NCI-H526 (cell line): ENCODE results near the gene LRRC27.

Experiments used
- DNase-seq, 2 experiments: peaks; one replicate each; lab custom pipeline; 2025; lab: John Stamatoyannopoulos, UW

LRRC27 gene

DNA sequence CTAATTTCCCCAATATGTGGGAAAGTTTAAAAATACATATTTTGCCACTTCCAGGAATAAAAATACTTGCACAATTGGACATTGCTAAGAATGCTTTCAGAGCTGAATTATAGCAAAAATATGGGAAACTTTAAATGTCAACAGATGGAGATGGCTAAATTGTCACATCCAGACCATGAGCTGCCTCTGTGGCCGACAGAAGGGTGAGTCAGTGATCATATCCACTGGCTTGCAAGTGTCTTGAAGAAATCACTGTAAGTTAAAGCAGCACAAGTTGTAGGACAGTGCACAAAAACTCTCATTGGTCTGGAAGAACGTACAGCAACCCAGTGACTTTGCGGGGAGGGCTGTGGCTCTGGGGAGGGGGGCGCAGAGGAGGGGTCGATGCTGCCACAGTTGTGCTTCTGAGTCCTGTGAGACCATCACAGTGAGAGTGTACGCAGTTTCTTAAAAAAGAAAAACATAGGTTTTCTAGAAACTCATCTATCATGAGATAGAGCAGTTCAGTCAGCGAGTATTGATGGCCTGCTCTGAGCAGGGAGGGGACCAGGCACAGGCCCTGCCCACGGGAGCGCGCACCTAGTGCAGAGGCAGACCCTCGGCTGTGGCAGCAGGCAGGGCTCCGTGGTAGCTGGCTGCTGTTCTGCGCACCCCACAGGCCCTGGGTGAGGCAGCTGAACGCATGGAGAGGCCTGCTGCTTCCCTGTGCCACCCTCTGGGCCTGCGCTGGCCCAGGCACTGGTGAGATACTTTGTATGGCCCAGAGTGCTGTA is 25.5 kb downstream of the LRRC27 start:
- no peak for DNase-seq

- DNase-seq = no peak
These were observed 27.5 kb downstream of the LRRC27 start for GRCh38 chr10:132359305-132360040.

DNA sequence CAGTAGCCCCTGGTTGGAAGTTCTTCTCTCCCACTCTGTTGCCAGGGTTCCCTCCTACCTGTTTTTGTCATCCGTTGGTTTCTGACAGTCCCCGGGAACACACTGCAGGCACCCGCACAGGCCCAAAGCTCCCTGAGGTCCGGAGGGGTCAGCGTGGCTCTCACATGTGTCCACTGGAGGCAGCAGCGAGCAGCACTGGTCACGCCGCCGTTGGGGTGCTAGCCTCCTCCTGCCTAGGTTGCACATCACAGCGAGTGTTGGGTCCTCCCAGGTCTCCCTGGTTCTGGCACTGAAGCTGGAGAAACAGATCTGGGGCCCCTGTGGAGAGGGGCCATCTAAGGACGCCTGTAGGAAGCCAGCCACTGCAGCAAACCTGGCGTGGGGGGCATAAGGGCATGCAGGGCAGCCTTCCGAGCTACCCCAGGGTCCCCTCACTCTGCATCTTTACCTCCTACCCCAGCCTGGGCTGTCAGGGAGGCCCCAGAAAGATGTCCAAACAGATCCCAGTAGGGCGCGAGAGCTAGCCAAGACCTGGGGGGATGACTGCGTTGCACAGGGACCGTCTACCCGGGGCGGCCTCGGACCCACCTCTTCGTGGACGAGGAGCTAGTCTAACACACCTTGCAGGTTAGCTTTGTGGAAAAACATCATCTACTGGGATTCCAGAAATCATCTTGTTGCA is 28.9 kb downstream of the LRRC27 start:
- DNase-seq = peak in 1 of 2 experiments; percentile 12

GRCh38 chr10:132361581-132362101 is 29.6 kb downstream of the LRRC27 start:
- no peak for DNase-seq

GRCh38 chr10:132362151-132362611 is 30.2 kb downstream of the LRRC27 start:
- no peak for DNase-seq

- DNase-seq = no peak
These were observed 31.4 kb downstream of the LRRC27 start for GRCh38 chr10:132363376-132363775.

DNA sequence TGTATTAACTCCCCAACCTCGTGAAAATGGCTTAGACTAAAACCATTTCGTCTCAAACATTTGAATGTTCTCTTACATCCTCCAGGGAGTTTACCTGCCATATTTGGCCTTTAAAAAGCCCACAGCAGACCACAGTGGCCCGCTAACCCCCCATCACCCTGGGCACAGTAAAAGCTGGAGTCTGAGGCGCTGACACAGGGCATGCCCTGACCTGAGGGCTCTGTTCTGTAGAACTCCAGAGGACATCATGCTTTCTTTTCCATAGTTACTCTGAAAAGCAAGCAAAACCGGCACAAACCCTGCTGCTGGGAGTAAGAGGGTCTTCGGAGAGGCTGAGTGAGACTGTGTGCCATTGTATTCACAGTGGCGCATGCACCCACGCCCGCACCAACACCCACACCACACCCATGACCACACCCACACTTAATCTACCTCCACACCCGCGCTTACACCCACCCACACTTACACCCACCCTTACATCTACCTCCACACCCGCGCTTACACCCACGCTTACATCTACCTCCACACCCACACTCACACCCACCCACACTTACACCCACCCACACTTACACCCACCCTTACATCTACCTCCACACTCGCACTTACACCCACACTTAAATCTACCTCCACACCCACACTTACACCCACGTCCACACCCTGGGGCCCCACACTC is 32.1 kb downstream of the LRRC27 start:
- DNase-seq = no peak

DNA sequence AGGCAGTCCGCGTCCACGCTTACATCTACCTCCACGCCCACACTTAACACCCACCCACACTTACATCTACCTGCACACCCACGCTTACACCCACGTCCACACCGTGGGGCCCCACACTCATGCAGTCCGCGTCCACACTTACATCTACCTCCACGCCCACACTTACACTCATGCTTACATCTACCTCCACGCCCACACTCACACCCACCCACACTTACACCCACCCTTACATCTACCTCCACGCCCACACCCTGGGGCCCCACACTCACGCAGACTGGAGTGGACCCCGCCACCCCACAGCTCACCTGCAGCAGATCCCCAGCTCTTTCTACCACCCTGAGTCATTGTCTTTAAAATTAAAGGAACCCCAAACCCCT is 32.6 kb downstream of the LRRC27 start:
- no peak for DNase-seq

DNA sequence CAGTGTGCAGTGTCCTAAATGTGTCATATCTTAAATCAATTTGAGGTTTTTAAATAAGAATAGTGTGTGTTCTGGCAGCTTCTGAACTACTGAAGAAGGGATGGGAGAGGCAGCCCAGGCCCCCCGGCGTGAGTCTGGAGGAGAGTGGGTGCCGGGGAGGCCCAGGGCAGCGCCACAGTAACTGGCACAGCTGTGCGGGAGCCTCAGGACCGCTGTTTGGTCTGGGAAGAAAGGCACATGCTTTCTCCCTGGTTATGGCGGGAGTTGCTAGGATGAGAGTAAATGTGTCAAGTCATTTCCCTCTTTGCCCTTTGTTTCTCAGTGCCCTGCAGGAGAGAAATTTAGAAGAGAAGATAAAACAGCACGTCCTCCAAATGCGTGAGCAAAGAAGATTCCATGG is 33.1 kb downstream of the LRRC27 start:
- no peak for DNase-seq

GRCh38 chr10:132366006-132366405 is 34.0 kb downstream of the LRRC27 start:
- no peak for DNase-seq

- DNase-seq = no peak
These were observed 34.5 kb downstream of the LRRC27 start for GRCh38 chr10:132366499-132366898.

DNA sequence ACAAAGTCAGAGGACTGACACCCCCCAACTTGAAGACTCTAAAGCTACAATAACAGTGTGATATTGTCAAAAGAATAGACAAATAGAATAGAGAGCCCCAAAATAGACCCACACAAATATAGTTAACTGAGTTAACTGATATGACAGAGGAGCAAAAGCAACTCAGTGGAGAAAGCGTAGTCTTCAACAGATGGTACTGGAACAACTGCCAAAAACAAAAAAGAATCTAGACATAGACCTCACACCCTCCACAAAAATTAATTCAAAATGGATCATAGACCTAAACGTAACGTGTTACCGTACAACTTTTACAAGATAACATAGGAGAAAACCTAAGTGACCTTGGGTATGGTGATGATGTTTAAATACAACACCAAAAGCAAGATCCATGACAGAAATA is 36.4 kb downstream of the LRRC27 start:
- no peak for DNase-seq

DNA sequence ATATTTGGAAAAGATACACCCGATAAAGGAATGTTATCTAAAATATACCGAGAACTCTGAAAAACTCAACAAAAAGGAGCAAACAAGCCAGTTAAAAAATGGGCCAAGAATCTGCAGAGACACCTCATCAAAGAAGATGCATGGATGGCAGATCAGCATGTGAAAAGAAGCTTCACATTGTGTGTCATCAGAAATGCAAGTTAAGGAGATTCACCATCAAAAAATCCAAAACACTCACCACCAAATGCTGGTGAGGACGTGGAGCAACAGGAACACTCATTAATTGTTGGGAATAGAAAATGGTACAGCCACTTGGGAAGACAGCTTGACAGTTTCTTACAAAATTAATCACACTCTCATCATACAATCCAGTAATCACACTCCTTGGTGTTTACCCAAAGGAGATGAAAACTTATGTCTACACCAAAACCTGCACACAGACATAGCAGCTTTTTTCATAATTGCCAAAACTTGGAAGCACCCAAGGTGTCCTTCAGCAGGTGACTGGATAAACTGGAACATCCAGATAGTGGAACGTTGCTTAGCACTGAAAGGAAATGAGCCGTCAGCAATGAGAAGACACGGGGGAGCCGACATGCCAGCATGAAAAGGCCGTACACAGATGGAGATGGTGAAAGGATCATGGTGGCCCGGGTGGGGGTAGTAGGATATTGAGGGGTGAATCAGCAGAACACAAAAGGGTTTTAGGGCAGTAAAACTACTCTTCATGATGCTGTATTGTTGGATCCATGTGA is 37.1 kb downstream of the LRRC27 start:
- DNase-seq = no peak

DNA sequence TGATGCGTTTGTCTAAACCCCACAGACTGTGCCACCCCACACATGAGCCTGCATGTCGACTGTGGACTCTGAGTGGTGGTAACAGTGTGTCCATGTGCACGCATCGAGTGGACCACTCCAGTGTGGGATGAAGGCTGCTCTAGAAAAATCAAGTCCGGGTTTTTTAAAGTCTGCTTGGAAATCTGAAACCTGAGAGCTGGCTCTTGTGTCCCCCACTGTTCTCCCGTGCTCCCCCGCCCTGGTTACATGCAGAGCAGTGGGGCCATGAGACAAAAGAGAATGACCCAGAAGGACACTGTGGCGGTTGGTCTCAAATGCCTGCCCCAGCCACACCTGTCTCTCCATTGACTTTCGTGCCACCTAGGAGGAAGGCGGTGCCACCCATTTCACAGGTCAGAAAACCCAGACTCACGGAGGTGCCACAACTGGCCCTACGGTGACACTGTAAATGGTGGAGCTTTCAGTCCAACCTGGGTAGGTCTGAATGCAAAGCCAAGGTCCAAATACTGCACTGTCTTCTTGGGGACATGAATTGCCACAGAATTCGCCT is 37.7 kb downstream of the LRRC27 start:
- no peak for DNase-seq

DNA sequence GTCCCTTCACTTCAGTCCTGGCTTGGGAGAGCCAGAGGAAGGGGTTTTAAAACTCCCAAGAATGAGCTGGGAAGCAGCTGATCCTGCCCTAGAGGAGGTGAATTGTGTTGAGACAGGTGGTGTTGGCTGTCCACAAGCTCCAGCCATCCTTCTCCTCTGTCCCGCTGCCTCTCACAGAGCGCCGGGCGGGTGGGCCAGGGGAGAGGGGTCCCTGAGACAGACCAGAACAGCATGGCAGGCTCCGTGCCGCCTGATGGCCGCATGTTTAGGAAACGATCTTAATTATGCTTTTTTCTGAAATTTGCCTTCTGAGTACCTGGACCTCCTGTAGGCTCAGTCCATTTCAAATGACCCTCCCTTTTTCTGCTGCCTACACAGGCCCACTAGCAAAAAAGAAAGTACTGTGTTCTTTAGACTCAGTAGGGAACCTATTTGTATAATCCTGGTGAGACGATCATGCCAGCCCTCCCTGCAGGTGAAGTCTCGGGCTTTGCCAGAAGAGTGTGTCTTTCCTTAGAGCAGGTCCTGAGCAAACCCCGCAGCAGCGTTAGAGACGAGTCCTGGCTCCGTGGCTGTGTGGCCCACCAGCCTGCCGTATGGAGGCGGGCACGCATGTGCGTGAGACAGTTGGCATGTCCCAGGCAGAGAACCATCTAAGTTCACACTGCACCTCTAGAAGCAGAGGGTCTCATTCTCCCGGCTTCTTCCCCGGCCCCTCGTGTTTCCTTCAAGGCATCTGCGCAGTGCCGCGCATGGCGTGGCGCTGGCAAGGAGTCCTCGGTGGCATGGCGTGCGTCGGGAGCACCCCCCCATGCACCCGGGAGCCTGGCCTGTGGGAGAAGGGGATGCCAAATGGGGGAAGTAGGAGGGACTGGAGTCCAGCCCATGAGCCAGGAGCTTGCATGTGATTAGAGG is 38.7 kb downstream of the LRRC27 start:
- DNase-seq = no peak

DNA sequence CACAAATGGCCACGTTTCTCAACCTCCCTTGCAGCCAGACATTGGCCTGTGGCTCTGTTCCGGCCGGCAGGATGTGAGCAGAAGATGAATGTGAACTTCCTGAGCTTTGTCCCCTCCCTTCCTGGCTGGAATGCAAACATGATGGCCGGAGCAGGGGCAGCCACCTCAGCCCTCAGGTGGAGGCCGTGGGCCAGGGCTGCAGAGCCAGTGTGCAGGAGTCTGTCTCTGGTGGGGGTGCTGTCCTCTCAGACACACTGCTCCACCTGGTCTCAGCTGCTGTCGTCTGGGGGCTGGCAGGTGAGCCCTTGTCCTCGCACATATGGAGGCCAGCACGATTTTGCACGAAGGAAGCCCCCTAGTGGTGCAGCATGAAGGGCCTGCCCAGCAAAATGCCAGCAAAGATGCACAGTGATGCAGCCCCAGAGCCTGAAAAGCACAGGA is 39.7 kb downstream of the LRRC27 start:
- no peak for DNase-seq

DNA sequence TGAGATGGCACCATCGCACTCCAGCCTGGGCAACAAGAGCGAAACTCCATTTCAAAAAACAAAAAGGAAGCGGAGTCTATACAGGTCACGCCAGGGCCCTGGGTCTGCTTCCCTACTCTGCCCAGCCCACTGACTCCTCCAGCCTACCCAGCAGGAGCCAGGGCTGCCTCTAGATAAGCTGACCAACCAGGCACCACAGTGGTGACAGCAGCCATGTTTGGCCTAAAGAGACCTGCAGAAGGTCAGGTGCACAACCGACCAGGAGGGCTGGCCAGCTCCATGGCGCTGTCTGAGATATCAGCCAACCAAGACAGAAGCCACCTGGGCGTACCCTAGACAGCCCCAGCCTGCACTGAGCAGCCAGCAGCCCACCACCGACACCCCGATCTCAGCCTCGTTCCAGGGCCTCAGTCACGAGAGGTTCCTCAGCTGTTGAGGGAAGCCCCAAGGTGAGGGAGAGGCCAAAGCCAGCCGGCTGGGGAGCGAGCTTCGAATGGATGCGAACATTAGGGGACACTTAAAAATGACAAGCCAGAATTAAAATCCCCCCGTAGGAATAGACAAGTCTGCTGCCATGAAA is 40.6 kb downstream of the LRRC27 start:
- DNase-seq = no peak

DNA sequence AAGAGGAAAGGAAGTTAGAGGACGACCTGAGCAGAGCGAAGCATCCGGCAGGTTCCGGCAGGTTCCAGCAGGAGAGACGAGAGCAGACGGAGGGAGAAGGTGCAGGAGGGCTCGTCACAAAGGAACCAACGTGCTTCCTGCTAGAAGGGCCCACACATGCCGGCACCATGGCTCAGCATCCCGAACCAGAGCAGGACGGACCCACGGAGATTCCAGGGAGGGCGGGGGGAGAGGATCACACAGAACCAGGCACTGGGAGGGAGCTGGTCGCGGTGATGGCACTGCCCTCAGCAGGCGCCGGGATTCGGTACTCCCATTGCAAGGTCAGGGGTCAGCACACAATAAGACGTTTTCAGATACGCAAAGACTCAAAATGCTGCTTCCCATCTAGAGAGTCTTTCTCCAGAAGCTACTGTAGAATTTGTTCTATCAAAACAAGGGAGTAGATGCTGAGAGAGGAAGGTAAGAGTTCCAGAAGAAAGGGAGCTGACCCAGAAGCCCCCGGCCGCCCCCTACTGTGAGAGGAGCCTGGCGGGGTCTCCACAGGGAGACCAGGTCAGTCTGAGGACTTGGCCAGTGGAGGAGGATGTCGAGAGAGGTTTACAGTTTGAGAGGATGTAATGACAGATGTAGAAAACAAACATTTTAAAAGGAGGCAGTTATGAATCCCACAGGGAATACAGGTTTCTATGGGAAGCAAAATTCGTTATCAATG is 41.4 kb downstream of the LRRC27 start:
- no peak for DNase-seq

DNA sequence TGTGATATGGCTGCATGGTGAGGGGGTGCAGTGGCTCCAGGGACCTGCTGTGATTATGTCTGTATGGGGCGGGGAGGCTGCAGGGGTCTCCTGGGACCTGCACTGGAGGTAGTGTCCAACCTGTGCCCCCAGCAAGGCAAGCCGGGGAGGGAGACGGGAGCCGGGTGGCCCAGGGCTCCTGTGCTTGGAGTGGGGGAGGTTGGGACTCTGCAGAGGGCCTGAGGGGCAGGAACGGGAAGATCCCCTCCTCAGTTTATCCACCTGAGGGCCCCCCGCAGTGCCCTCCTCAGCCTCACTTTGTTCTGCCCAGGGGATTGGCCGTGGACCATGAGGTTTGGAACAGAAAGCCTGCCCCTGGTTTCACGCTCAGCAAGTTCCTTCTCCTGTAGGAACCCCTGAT is 42.2 kb downstream of the LRRC27 start:
- DNase-seq = no peak
